ENCODE measurements around the gene CLTCL1.

- TF ChIP-seq CTCF (IDR thresholded peaks at IDR 0.05) (no peak), POLR2A (IDR thresholded peaks at IDR 0.05) (no peak)
These were observed 109.6 kb downstream of the CLTCL1 start for GRCh38 chr22:19181786-19182471.
